ENCODE data around the gene EHMT1.

EHMT1 gene

GRCh38 chr9:137640862-137641261, 22.1 kb downstream of the EHMT1 start:
- H3K27ac Mint-ChIP-seq = no peak overlapping the region
- no peaks in the 10 kb centered on the region for H3K9me3 Mint-ChIP-seq
- no peaks in the 10 kb centered on the region for H3K27me3 Mint-ChIP-seq (ENCODE audit: low read depth)
- H3K36me3 Mint-ChIP-seq (ENCODE audit: low read depth) = peaks cover 33% of the 10 kb centered on the region
- TF ChIP-seq, protein P1, sequence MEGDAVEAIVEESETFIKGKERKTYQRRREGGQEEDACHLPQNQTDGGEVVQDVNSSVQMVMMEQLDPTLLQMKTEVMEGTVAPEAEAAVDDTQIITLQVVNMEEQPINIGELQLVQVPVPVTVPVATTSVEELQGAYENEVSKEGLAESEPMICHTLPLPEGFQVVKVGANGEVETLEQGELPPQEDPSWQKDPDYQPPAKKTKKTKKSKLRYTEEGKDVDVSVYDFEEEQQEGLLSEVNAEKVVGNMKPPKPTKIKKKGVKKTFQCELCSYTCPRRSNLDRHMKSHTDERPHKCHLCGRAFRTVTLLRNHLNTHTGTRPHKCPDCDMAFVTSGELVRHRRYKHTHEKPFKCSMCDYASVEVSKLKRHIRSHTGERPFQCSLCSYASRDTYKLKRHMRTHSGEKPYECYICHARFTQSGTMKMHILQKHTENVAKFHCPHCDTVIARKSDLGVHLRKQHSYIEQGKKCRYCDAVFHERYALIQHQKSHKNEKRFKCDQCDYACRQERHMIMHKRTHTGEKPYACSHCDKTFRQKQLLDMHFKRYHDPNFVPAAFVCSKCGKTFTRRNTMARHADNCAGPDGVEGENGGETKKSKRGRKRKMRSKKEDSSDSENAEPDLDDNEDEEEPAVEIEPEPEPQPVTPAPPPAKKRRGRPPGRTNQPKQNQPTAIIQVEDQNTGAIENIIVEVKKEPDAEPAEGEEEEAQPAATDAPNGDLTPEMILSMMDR (IDR thresholded peaks at IDR 0.05; ENCODE audit: unreplicated experiment in 3 of 3) = no peak
- no peak overlapping the region for H3K4me3 Mint-ChIP-seq
- peaks cover 5% of the 10 kb centered on the region for H3K4me1 Mint-ChIP-seq

DNA sequence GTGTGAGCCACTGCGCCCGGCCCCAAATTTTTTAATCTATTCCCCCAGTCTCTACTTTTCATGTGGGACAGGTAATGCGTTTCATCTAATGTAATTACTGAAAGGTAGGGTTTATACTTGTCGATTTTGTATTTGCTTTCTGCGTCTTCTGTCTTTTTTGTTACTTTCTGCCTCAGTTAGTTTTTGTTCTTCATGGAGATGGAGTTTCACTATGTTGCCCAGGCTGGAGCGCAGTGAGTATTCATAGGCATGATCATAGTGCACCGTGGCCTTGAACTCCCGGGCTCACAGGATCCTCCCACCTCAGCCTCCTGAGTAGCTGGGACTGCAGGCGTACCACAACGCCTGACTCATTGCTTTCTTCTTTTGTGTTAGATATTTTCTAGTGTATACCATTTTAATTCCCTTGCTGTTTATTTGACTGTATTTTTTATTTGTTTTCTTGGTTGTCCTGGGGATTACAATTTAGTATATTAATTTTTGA, 23.4 kb downstream of the EHMT1 start:
- peaks cover 40% of the 10 kb centered on the region for H3K36me3 Mint-ChIP-seq (ENCODE audit: low read depth)
- TF ChIP-seq, protein P1 (IDR thresholded peaks at IDR 0.05; ENCODE audit: unreplicated experiment in 3 of 3) = no peak
- H3K9me3 Mint-ChIP-seq = no peaks in the 10 kb centered on the region

DNA sequence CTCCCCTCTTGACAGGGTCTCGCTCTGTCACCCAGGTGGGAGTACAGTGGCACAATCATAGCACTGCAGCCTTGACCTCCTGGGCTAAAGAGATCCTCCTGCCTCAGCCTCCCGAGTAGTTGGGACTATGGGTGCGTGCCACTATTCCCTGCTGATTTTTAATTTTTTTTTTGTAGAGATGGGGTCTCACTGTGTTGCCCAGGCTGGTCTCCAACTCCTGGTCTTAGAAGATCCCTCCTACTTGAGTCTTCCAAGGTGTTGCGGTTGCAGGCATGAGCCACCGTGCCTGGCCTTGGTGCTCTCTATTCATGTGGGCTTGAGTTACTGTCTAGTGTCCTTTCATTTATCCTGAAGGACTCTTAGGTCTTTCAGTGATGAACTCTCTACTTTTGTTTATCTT, 24.1 kb downstream of the EHMT1 start:
- Mint-ChIP-seq H3K4me1 (peaks cover 5% of the 10 kb centered on the region), H3K4me3 (no peak overlapping the region), H3K36me3 (ENCODE audit: low read depth) (peaks cover 43% of the 10 kb centered on the region), H3K27ac (no peak overlapping the region), H3K9me3 (no peaks in the 10 kb centered on the region), H3K27me3 (ENCODE audit: low read depth) (no peaks in the 10 kb centered on the region)
- TF ChIP-seq, protein P1 (IDR thresholded peaks at IDR 0.05; ENCODE audit: unreplicated experiment in 3 of 3) = no peak

More for the DNA sequence above, 23.4 kb downstream of the EHMT1 start:
- H3K27me3 Mint-ChIP-seq (ENCODE audit: low read depth) = no peaks in the 10 kb centered on the region
- peaks cover 5% of the 10 kb centered on the region for H3K4me1 Mint-ChIP-seq
- H3K27ac Mint-ChIP-seq = no peak overlapping the region
- H3K4me3 Mint-ChIP-seq = no peak overlapping the region

DNA sequence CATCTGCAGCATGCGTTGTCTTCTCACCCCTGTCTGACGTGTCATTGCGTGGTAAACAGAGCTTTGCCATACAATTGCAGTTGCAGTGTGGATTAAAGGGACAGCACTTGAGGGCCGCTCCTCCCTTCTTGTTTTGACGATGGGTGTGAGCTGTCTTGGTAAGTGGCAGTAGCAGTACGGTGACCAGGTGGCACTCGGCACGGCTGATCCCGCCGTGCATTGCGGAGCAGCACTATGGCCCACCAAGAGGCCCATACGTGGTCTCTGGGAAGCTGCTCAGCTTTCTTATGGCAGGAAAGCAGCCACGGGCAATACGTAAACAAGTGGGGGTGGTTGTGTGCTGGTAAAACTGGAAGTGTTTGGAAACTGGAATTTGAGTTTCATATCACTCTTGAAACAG, 25.1 kb downstream of the EHMT1 start:
- Mint-ChIP-seq H3K9me3 (no peaks in the 10 kb centered on the region), H3K36me3 (ENCODE audit: low read depth) (peaks cover 49% of the 10 kb centered on the region), H3K27me3 (ENCODE audit: low read depth) (no peaks in the 10 kb centered on the region), H3K4me1 (peaks cover 5% of the 10 kb centered on the region), H3K4me3 (no peak overlapping the region), H3K27ac (no peak overlapping the region)
- TF ChIP-seq, protein P1 (IDR thresholded peaks at IDR 0.05; ENCODE audit: unreplicated experiment in 3 of 3) = no peak

DNA sequence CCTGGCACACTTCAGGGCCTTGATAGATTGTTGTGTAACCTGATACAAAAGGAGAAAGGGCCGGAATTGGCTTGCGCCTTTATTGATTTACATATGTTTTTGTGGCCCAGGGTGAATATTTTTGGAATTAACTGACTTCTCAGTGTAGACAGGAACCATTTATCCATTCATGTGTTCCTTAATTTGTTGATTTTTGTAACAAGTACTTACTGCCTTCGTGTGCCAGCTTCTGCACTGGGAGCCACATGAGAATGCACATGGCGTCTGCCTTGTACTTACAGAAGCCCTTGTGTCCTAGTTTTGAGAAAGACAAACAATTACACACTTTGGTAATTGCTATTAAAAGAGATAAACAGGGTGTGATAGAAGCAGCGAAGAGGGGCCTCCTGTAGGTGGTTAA, 26.4 kb downstream of the EHMT1 start:
- Mint-ChIP-seq H3K4me3 (no peak overlapping the region), H3K9me3 (no peaks in the 10 kb centered on the region), H3K27me3 (ENCODE audit: low read depth) (no peaks in the 10 kb centered on the region), H3K36me3 (ENCODE audit: low read depth) (peaks cover 58% of the 10 kb centered on the region), H3K27ac (no peak overlapping the region), H3K4me1 (peaks cover 5% of the 10 kb centered on the region)
- TF ChIP-seq, protein P1 (IDR thresholded peaks at IDR 0.05; ENCODE audit: unreplicated experiment in 3 of 3) = no peak

DNA sequence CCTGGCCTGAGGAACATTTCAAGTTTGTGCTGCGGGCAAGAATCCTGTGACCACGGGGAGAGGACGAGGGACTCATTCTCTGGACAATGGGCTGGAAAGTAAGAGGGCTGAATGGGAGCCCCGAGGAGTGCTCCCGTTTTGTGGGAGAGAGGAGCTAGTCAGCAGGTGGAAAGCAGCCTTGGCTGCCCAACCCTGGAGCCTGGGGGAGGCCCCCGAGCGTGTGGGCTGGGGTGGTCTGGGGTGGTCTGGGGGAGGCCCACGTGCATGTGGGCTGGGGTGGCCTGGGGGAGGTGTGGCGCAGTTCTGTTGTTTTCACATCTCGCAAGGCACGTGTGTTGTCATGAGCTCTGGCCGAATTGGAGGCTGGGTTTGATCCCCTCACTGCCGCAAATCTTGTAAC, 27.5 kb downstream of the EHMT1 start:
- Mint-ChIP-seq H3K9me3 (no peaks in the 10 kb centered on the region), H3K4me1 (peaks cover 5% of the 10 kb centered on the region), H3K36me3 (ENCODE audit: low read depth) (peaks cover 60% of the 10 kb centered on the region), H3K27ac (peak overlapping the region in 1 of 3 experiments; percentile 11), H3K4me3 (no peak overlapping the region), H3K27me3 (ENCODE audit: low read depth) (no peaks in the 10 kb centered on the region)
- TF ChIP-seq, protein P1 (IDR thresholded peaks at IDR 0.05; ENCODE audit: unreplicated experiment in 3 of 3) = no peak
